Measurements from ENCODE around the gene INTS13. TPM values are rescaled to one million over a fixed set of nuclear protein-coding genes. Genes with fewer than 3 reads are reported as not detected.

Gene INTS13
- total and polyA plus RNA-seq, 2 of the 4 experiments (the other 2 are of a cell fraction) = 9.9 to 31.9 TPM

DNA sequence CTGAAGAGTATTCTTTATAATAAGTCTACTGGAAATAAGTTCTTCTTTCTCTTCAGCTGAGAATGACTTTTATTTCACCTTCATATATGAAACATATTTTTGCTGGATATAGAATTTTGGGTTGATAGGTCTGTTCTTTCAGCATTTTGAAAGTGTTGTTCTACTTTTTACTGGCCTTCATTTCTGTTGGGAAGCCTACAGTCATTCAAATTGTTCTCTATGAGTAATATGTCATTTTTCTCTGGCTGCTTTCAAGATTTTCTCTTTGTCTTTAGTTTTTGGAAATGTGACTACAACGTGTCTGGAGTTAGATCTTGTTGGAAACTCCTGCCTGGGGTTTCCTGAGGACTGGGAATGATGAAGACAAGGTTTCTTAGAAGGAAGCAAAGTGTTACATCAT is 10.5 kb upstream of the INTS13 start:
- TF ChIP-seq, protein P1, sequence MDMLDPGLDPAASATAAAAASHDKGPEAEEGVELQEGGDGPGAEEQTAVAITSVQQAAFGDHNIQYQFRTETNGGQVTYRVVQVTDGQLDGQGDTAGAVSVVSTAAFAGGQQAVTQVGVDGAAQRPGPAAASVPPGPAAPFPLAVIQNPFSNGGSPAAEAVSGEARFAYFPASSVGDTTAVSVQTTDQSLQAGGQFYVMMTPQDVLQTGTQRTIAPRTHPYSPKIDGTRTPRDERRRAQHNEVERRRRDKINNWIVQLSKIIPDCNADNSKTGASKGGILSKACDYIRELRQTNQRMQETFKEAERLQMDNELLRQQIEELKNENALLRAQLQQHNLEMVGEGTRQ (IDR thresholded peaks at IDR 0.05; ENCODE audit: low read depth, low read length) = no peak
- H4K20me1 ChIP-seq (ENCODE audit: insufficient read depth, low read length) = peaks cover 26% of the 10 kb centered on the region
- no peak overlapping the region for H3K27ac ChIP-seq (ENCODE audit: insufficient read depth, low read length)
- no peak overlapping the region for H4K8ac ChIP-seq (ENCODE audit: low read depth in 2 of 2, low read length in 2 of 2)
- H2BK5ac ChIP-seq (ENCODE audit: low read depth, low read length, poor library complexity, severe bottlenecking) = no peak overlapping the region
- 0 out of 2 replicates have a peak, but pooled peaks cover 3% of the 10 kb centered on the region for H3K9me3 ChIP-seq (ENCODE audit: control insufficient read depth, insufficient read depth, low read length)
- H3K56ac ChIP-seq (ENCODE audit: extremely low read depth, insufficient read depth, low read length) = no peak overlapping the region
- DNase-seq (no peak), ATAC-seq (ENCODE audit: low read depth) (no peak)
- no peak overlapping the region for H3K9ac ChIP-seq (ENCODE audit: low read depth, low read length)
- H3K9me1 ChIP-seq (ENCODE audit: insufficient read depth, low read length) = no peaks in the 10 kb centered on the region
- H2AK9ac ChIP-seq (replicated peaks; ENCODE audit: low read depth, low read length, poor library complexity) = no peak overlapping the region
- H3K4ac ChIP-seq (ENCODE audit: low read depth, low read length) = no peak overlapping the region
- H3K14ac ChIP-seq (replicated peaks; ENCODE audit: low read depth, low read length) = no peak overlapping the region
- H3K79me1 ChIP-seq (ENCODE audit: low read depth in 1 of 2, low read length in 2 of 2) = peaks cover 2 to 41% of the 10 kb centered on the region in 2 experiments; a peak in 3 of 4 replicates
- no peak overlapping the region for H2AK5ac ChIP-seq (ENCODE audit: low read depth, low read length)
- no peak overlapping the region for H3K23ac ChIP-seq (ENCODE audit: low read depth, low read length)
- no peak overlapping the region for H2AFZ ChIP-seq (replicated peaks; ENCODE audit: low read length, poor library complexity)
- no TSS peak for BruUV-seq (replicated peaks)
- H3K36me3 ChIP-seq (ENCODE audit: control insufficient read depth, insufficient read depth, low read length) = no peaks in the 10 kb centered on the region
- H3K27me3 ChIP-seq (ENCODE audit: control insufficient read depth, insufficient read depth, low read length) = no peaks in the 10 kb centered on the region
- H2BK120ac ChIP-seq (ENCODE audit: low read depth, low read length) = no peak overlapping the region
- no peak overlapping the region for H4K5ac ChIP-seq (ENCODE audit: low read depth, low read length)
- H3K4me3 ChIP-seq (ENCODE audit: insufficient read depth, low read depth, low read length) = no peak overlapping the region
- dilution Hi-C loops (cut with HindIII; ENCODE audit: low sequenced_read_pairs, unreplicated experiment) = no loop called here
- ChIA-PET POLR2A (ENCODE audit: unreplicated experiment) (no interaction called here), CTCF (no interaction called here)
- no peaks in the 10 kb centered on the region for H3K4me1 ChIP-seq (ENCODE audit: control insufficient read depth, insufficient read depth, low read length)
- in situ Hi-C loops (cut with MboI; ENCODE audit: low sequenced_read_pairs) = no loop called here
- intact Hi-C loops (cut with micrococcal nuclease) = no loop called here
- no peak overlapping the region for H3K18ac ChIP-seq (ENCODE audit: low read depth, low read length)
- WGBS, 2 experiments (ENCODE audit: extremely low coverage in 2 of 2, insufficient read length in 1 of 2) = no CpG with 5 or more reads among the region's 1 CpG
- H2BK15ac ChIP-seq (ENCODE audit: low read depth, low read length) = no peak overlapping the region
- H3K4me2 ChIP-seq (ENCODE audit: low read depth, low read length) = no peak overlapping the region
- no peak overlapping the region for H2BK20ac ChIP-seq (ENCODE audit: low read depth, low read length)
- no peak overlapping the region for H4K91ac ChIP-seq (ENCODE audit: insufficient read depth, low read depth, low read length)

All from IMR-90 (cell line).